Left lobe of liver (tissue), 2 donors: ENCODE results near the gene CEACAM18. TPM values are rescaled to one million over a fixed set of nuclear protein-coding genes. Genes with fewer than 3 reads are reported as not detected.
"Not testable (repeated sequence)": the region's sequence is repeated elsewhere in the genome, so short reads cannot be mapped to it uniquely, and the experiment has no call there.

ENCODE experiments used
- ATAC-seq: fragments of 200-7000 bp; cut with Tn5 transposase; one replicate; pipeline ENCODE4 v1.9.1; 2020; ENCODE audit warnings: mild to moderate bottlenecking, moderate library complexity
- DNase-seq: peaks from one replicate; pipeline ENCODE4 v3.0.0-alpha.2; 2020; ENCODE audit warnings: low spot score
- total RNA-seq: library from RNA; stranded (reverse); gene quantifications from one replicate; pipeline ENCODE4 v1.2.1, GENCODE V29; 2021
- donor health status: DM: no; HTN: no; CAD: no; lungs with moderate emphysema.
- donor health status: DM: no; HTN: yes; CAD: no.

Gene CEACAM18
- total RNA-seq, 1 donor from 2014 or later = not detected

- ATAC-seq = no peak
- DNase-seq = peak; percentile 39
Measured at GRCh38 chr19:51460164-51460992, 18.0 kb upstream of the CEACAM18 start.

- DNase-seq (no peak), ATAC-seq (peak; percentile 46)
Measured at GRCh38 chr19:51461723-51462161, 16.6 kb upstream of the CEACAM18 start.

GRCh38 chr19:51462276-51462675, 16.1 kb upstream of the CEACAM18 start:
- no peak for DNase-seq
- no peak for ATAC-seq

- no peak for ATAC-seq
- no peak for DNase-seq
Measured at GRCh38 chr19:51462681-51463080, 15.7 kb upstream of the CEACAM18 start.

- not testable (repeated sequence) for DNase-seq
- peak; percentile 33 for ATAC-seq
Measured at GRCh38 chr19:51463976-51464581, 14.3 kb upstream of the CEACAM18 start.

GRCh38 chr19:51466723-51467122, 11.6 kb upstream of the CEACAM18 start:
- no peak for DNase-seq
- ATAC-seq = no peak

- DNase-seq (no peak), ATAC-seq (peak; percentile 28)
Measured at GRCh38 chr19:51467864-51468544, 10.3 kb upstream of the CEACAM18 start.

- DNase-seq = no peak
- no peak for ATAC-seq
Measured at GRCh38 chr19:51468545-51468920, 9.8 kb upstream of the CEACAM18 start.

GRCh38 chr19:51469162-51469561, 9.2 kb upstream of the CEACAM18 start:
- no peak for DNase-seq
- no peak for ATAC-seq

GRCh38 chr19:51469629-51470028, 8.7 kb upstream of the CEACAM18 start:
- DNase-seq (no peak), ATAC-seq (no peak)

GRCh38 chr19:51470966-51471365, 7.4 kb upstream of the CEACAM18 start:
- ATAC-seq (no peak), DNase-seq (no peak)

GRCh38 chr19:51471527-51471926, 6.8 kb upstream of the CEACAM18 start:
- ATAC-seq (no peak), DNase-seq (no peak)

GRCh38 chr19:51472607-51473006, 5.7 kb upstream of the CEACAM18 start:
- ATAC-seq = no peak
- DNase-seq = no peak

- DNase-seq (peak; percentile 71), ATAC-seq (peak; percentile 95)
Measured at GRCh38 chr19:51473009-51473707, 5.2 kb upstream of the CEACAM18 start.

GRCh38 chr19:51476164-51476563, 2.2 kb upstream of the CEACAM18 start:
- no peak for ATAC-seq

GRCh38 chr19:51477344-51477743, 995 bp upstream of the CEACAM18 start:
- ATAC-seq (no peak), DNase-seq (no peak)

More at GRCh38 chr19:51476164-51476563, 2.2 kb upstream of the CEACAM18 start:
- DNase-seq = no peak

GRCh38 chr19:51479531-51480331, 1.4 kb downstream of the CEACAM18 start:
- ATAC-seq (no peak), DNase-seq (no peak)

- DNase-seq (no peak), ATAC-seq (no peak)
Measured at GRCh38 chr19:51480590-51480989, 2.3 kb downstream of the CEACAM18 start.

- ATAC-seq = no peak
Measured at GRCh38 chr19:51485960-51486660, 7.8 kb downstream of the CEACAM18 start.

GRCh38 chr19:51488491-51488890, 10.2 kb downstream of the CEACAM18 start:
- DNase-seq (no peak), ATAC-seq (no peak)

More at GRCh38 chr19:51485960-51486660, 7.8 kb downstream of the CEACAM18 start:
- DNase-seq = no peak
